Sigmoid colon (tissue), 7 donors: ENCODE data around the gene ZNF669. TPM values are rescaled to one million over a fixed set of nuclear protein-coding genes. Genes with fewer than 3 reads are reported as not detected.
"Not testable (repeated sequence)": the region's sequence is repeated elsewhere in the genome, so short reads cannot be mapped to it uniquely, and the experiment has no call there.

Source experiments
- DNase-seq: peaks from one replicate; pipeline ENCODE4 v3.0.0-alpha.2; 2019
- H3K27ac ChIP-seq, 4 donors: fragments of 200-600 bp; sonication (generic); one replicate each; pipeline ENCODE4 v1.5.1; 2016 to 2019; ENCODE audit warnings: mild to moderate bottlenecking in 1 of 4
- H3K27me3 ChIP-seq, 3 donors: fragments of 200-600 bp; sonication (generic); one replicate each; pipeline ENCODE4 v1.5.1; 2019; ENCODE audit warnings: mild to moderate bottlenecking in 1 of 3
- H3K36me3 ChIP-seq, 4 donors: fragments of 200-600 bp; sonication (generic); one replicate each; pipeline ENCODE4 v1.5.1; 2016 to 2019
- H3K4me1 ChIP-seq, 4 donors: fragments of 200-600 bp; sonication (generic); one replicate each; pipeline ENCODE4 v1.5.1; 2017 to 2019
- H3K4me3 ChIP-seq, 4 donors: fragments of 200-600 bp; sonication (generic); one replicate each; pipeline ENCODE4 v1.5.1; 2017 to 2019; ENCODE audit warnings: mild to moderate bottlenecking in 2 of 4, moderate library complexity in 1 of 4
- H3K9me3 ChIP-seq, 4 donors: fragments of 200-600 bp in 3 of 4; sonication (generic) in 3 of 4; one replicate each; pipeline versions ENCODE4 v1.5.1 to v1.6.1; 2013 to 2019
- CTCF ChIP-seq, 4 experiments: fragments of 450-650 bp in 3 of 4; fragments of 200-600 bp in 1 of 4; IDR thresholded peaks; one replicate each; pipeline ENCODE4 v1.5.1; 2016 to 2019; ENCODE audit warnings: antibody characterized with exemption in 4 of 4, mild to moderate bottlenecking in 3 of 4, moderate library complexity in 2 of 4
- EP300 ChIP-seq, 4 donors: sonication (generic); formaldehyde crosslinking; IDR thresholded peaks; one replicate each; pipeline ENCODE4 v1.6.1; 2017; ENCODE audit warnings: antibody characterized with exemption in 4 of 4
- POLR2A ChIP-seq, 2 donors: fragments of 450-650 bp; IDR thresholded peaks; one replicate each; pipeline ENCODE4 v1.6.1; 2016; ENCODE audit warnings: antibody characterized with exemption in 2 of 2, mild to moderate bottlenecking in 2 of 2, moderate library complexity in 2 of 2
- POLR2AphosphoS5 ChIP-seq, 4 donors: sonication (generic); formaldehyde crosslinking; IDR thresholded peaks; one replicate each; pipeline ENCODE4 v1.6.1; 2017; ENCODE audit warnings: antibody characterized with exemption in 4 of 4
- WGBS, 2 donors: extraction: QIAGEN DNeasy Blood & Tissue Kit; methylation state at CpG; one replicate each; pipeline ENCODE4 v1.1.7; 2013; 5-methylcytosine and 5-hydroxymethylcytosine counted together
- intact Hi-C: fragments of 100-400 bp; cut with DNase I; formaldehyde crosslinking; loops from one replicate; pipeline ENCODE4 v1.15.1; 2023
- polyA plus RNA-seq, 3 donors: library from polyadenylated mRNA; stranded (reverse); fragments of 200-250 nt; gene quantifications; one replicate each; pipeline ENCODE4 v1.2.3, GENCODE V29; 2013
- total RNA-seq, 4 donors: library from RNA; depleted of rRNA; stranded (reverse); fragments of >200 nt; gene quantifications; one replicate each; pipeline ENCODE4 v1.1.0, GENCODE V29; 2016
- donor health status: healthy with polysubstance abuse.
- donor health status: Bipolar disorder and iron deficiency.
- donor health status: healthy.

ZNF669 gene
- total and polyA plus RNA-seq, 7 donors = 3.6 to 5.8 (median 4.8) TPM

- Histone ChIP-seq H3K4me3 (no peak overlapping the region), H3K36me3 (peaks cover 0 to 7% (median 6%) of the 10 kb centered on the region in 4 donors), H3K27ac (no peak overlapping the region), H3K9me3 (peaks cover 2 to 14% (median 5%) of the 10 kb centered on the region in 4 donors), H3K4me1 (peaks cover 0 to 5% (median 4%) of the 10 kb centered on the region in 4 donors), H3K27me3 (no peaks in the 10 kb centered on the region)
- TF ChIP-seq POLR2AphosphoS5 (IDR thresholded peaks at IDR 0.05) (no peak), EP300 (IDR thresholded peaks at IDR 0.05) (no peak), CTCF (IDR thresholded peaks at IDR 0.05) (no peak), POLR2A (IDR thresholded peaks at IDR 0.05) (no peak)
- 96 to 98% methylated on average over 10 of the region's 10 CpGs for WGBS, 2 donors
- intact Hi-C loops = no loop called here
- DNase-seq = no peak
These were observed 27.1 kb upstream of the ZNF669 start for GRCh38 chr1:247131236-247131635.

- WGBS, 2 donors = 55 to 80% methylated on average over 13 of the region's 18 CpGs
- not testable (repeated sequence) for H3K36me3 ChIP-seq, H3K27ac ChIP-seq, H3K4me1 ChIP-seq, DNase-seq, H3K27me3 ChIP-seq, H3K9me3 ChIP-seq
- H3K4me3 ChIP-seq = peak overlapping the region in 1 of 4 donors; percentile 5
- intact Hi-C loops = loop anchor here (5.0 kb wide), 1 partner anchor 40 kb away; no protein-coding TSS in a partner anchor
These were observed 23.5 kb upstream of the ZNF669 start for GRCh38 chr1:247127519-247128282.

GRCh38 chr1:247126601-247127000 lies 22.4 kb upstream of the ZNF669 start:
- H3K27me3 ChIP-seq, H3K36me3 ChIP-seq, H3K4me3 ChIP-seq, H3K27ac ChIP-seq, H3K9me3 ChIP-seq, DNase-seq, H3K4me1 ChIP-seq: not testable (repeated sequence)
- intact Hi-C loops = loop anchor here (5.0 kb wide), 1 partner anchor 41 kb away; no protein-coding TSS in a partner anchor
- WGBS, 2 donors = no CpG with 5 or more reads among the region's 46 CpGs

- not testable (repeated sequence) for H3K9me3 ChIP-seq, H3K36me3 ChIP-seq, H3K27me3 ChIP-seq, H3K4me3 ChIP-seq, H3K27ac ChIP-seq, H3K4me1 ChIP-seq, DNase-seq
- no CpG with 5 or more reads among the region's 25 CpGs for WGBS, 2 donors
- intact Hi-C loops = loop anchor here (5.0 kb wide), 1 partner anchor 41 kb away; no protein-coding TSS in a partner anchor
These were observed 22.0 kb upstream of the ZNF669 start for GRCh38 chr1:247126166-247126565.

- intact Hi-C loops = no loop called here
- no peaks in the 10 kb centered on the region for H3K4me1 ChIP-seq
- H3K9me3 ChIP-seq = no peaks in the 10 kb centered on the region
- WGBS, 2 donors = 75 to 80% methylated on average over 6 of the region's 6 CpGs
- TF ChIP-seq POLR2A (IDR thresholded peaks at IDR 0.05) = no peak
- TF ChIP-seq EP300 (IDR thresholded peaks at IDR 0.05) = no peak
- TF ChIP-seq CTCF (IDR thresholded peaks at IDR 0.05) = no peak
- TF ChIP-seq POLR2AphosphoS5 (IDR thresholded peaks at IDR 0.05) = no peak
- DNase-seq = no peak
- H3K27me3 ChIP-seq = no peaks in the 10 kb centered on the region
- H3K36me3 ChIP-seq = no peaks in the 10 kb centered on the region
- no peak overlapping the region for H3K4me3 ChIP-seq
- no peak overlapping the region for H3K27ac ChIP-seq
These were observed 17.2 kb upstream of the ZNF669 start for GRCh38 chr1:247121382-247121781.

GRCh38 chr1:247120408-247120668 lies 16.2 kb upstream of the ZNF669 start:
- DNase-seq, H3K27ac ChIP-seq, intact Hi-C loops, H3K9me3 ChIP-seq, H3K4me1 ChIP-seq, H3K4me3 ChIP-seq, H3K36me3 ChIP-seq, H3K27me3 ChIP-seq: not testable (repeated sequence)
- WGBS, 2 donors = 82 to 90% methylated on average over 4 of the region's 4 CpGs
